Stimulated activated CD8-positive, alpha-beta memory T cell treated with anti-CD3 and anti-CD28 coated beads, Interleukin-7, amount 100 ng/mL, for 1 hour (primary cell): Measurements from ENCODE around the gene ATP2C2.
"Not testable (repeated sequence)": the region's sequence is repeated elsewhere in the genome, so short reads cannot be mapped to it uniquely, and the experiment has no call there.

ENCODE experiments used
- DNase-seq, 2 donors: peaks; one replicate each; pipeline ENCODE4 v3.0.0-alpha.2; 2020; ENCODE audit warnings: low read depth in 2 of 2

Gene ATP2C2

GRCh38 chr16:84368308-84368996 lies at the start of gene ATP2C2:
Gene ATP2C2, plus strand, starts transcription at chr16:84368538. Its CDS starts 78 bp downstream, at chr16:84368616.
- DNase-seq = no peak

GRCh38 chr16:84319146-84319760 lies 49.1 kb upstream of the ATP2C2 start:
- no peak for DNase-seq

- DNase-seq = no peak
These were observed 47.8 kb upstream of the ATP2C2 start for GRCh38 chr16:84320511-84320910.

GRCh38 chr16:84321932-84322331 lies 46.4 kb upstream of the ATP2C2 start:
- DNase-seq = no peak

- no peak for DNase-seq
These were observed 45.6 kb upstream of the ATP2C2 start for GRCh38 chr16:84322749-84323148.

GRCh38 chr16:84323606-84324005 lies 44.7 kb upstream of the ATP2C2 start:
- no peak for DNase-seq

GRCh38 chr16:84324434-84325262 lies 43.7 kb upstream of the ATP2C2 start:
- no peak for DNase-seq

GRCh38 chr16:84326545-84326944 lies 41.8 kb upstream of the ATP2C2 start:
- DNase-seq = no peak

- DNase-seq = no peak
These were observed 40.3 kb upstream of the ATP2C2 start for GRCh38 chr16:84327926-84328505.

GRCh38 chr16:84329016-84329415 lies 39.3 kb upstream of the ATP2C2 start:
- no peak for DNase-seq

GRCh38 chr16:84329843-84330684 lies 38.3 kb upstream of the ATP2C2 start:
- no peak for DNase-seq

- no peak for DNase-seq
These were observed 37.7 kb upstream of the ATP2C2 start for GRCh38 chr16:84330685-84331050.

- no peak for DNase-seq
These were observed 36.1 kb upstream of the ATP2C2 start for GRCh38 chr16:84331998-84332780.

- DNase-seq = no peak
These were observed 35.2 kb upstream of the ATP2C2 start for GRCh38 chr16:84332975-84333684.

GRCh38 chr16:84334058-84334457 lies 34.3 kb upstream of the ATP2C2 start:
- DNase-seq = no peak

- DNase-seq = no peak
These were observed 33.9 kb upstream of the ATP2C2 start for GRCh38 chr16:84334482-84334881.

- DNase-seq = not testable (repeated sequence)
These were observed 31.1 kb upstream of the ATP2C2 start for GRCh38 chr16:84337236-84337635.

GRCh38 chr16:84339311-84339710 lies 29.0 kb upstream of the ATP2C2 start:
- no peak for DNase-seq

- no peak for DNase-seq
These were observed 28.6 kb upstream of the ATP2C2 start for GRCh38 chr16:84339766-84340165.
